GM18517 (cell line): ENCODE data around the gene RPS6KA4.

Experiments
- ATAC-seq: cut with Tn5 transposase; IDR thresholded peaks from one replicate; pipeline ENCODE4 v1.9.1; 2021; ENCODE audit warnings: mild to moderate bottlenecking, moderate library complexity; ENCODE audit not compliant: unreplicated experiment

RPS6KA4 gene

GRCh38 chr11:64347193-64347867, 11.6 kb upstream of the RPS6KA4 start:
- no peak for ATAC-seq

DNA sequence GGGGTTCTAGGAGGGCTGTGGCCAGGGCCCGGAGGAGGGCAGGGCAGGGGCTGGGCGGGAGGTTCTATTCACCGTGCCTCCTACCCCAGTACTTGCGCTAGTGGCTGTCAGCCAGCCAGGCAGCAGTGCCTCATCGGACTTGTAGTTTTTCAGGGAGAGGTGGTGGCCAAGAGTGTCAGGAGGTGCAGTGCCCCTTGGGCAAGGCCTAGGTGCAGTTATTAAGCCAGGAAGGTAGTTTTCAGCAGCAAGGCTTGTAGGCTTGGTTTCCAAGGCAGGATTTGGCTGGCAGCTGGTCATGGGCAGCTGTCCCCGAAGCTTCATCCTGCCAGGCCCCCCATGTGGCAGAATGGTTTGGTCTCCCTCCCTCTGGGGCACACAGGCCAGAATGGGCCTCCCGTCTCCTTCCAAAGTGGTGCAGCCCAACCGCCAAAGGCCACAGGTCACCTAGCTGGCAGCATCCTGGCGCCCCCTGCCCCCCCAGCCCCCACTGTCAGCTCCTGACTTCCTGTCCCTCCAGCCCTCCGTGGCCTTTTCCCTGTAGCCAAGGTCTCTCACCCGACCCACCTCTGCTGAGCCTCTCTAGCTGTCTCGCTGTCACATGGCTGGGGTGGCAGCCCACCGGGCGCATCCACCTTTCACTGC, 10.5 kb upstream of the RPS6KA4 start:
- ATAC-seq, result no peak

- no peak for ATAC-seq
Observed at GRCh38 chr11:64349025-64349387, 10.0 kb upstream of the RPS6KA4 start.

DNA sequence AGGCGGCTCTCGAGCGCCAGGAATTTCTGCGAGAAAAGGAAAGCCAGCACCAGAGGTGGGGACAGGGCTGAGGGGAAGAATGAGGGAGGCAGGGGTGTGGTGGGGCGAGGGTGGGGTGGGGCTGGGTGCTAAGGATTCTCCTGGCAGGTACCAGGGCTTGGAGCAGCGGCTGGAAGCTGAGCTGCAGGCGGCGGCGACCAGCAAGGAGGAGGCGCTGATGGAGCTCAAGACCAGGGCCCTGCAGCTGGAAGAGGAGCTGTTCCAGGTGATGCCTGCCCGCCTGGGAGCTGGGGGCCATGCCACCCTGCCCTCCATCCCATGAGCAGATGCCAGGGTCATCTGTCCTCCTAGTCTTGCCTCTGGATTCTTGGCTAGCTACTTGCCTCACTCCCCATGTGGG, 9.6 kb upstream of the RPS6KA4 start:
- ATAC-seq, result no peak

DNA sequence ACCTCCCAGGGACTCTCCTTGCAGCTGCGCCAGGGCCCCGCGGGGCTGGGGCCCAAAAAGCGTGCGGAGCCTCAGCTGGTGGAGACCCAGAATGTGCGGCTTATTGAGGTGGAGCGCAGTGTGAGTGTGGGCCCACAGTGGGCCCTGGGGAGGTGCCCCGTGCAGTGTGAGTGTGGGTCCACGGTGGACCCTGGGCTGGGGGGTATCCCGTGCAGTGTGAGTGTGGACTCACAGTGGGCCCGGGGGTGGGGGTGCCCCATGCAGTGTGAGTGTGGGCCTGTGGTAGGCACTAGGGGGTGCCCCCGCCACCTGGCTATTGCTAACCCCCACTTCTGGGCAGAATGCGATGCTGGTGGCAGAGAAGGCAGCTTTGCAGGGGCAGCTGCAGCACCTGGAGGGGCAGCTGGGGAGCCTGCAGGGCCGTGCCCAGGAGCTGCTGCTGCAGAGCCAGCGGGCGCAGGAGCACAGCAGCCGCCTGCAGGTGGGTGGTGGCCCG, 7.8 kb upstream of the RPS6KA4 start:
- ATAC-seq, result no peak

DNA sequence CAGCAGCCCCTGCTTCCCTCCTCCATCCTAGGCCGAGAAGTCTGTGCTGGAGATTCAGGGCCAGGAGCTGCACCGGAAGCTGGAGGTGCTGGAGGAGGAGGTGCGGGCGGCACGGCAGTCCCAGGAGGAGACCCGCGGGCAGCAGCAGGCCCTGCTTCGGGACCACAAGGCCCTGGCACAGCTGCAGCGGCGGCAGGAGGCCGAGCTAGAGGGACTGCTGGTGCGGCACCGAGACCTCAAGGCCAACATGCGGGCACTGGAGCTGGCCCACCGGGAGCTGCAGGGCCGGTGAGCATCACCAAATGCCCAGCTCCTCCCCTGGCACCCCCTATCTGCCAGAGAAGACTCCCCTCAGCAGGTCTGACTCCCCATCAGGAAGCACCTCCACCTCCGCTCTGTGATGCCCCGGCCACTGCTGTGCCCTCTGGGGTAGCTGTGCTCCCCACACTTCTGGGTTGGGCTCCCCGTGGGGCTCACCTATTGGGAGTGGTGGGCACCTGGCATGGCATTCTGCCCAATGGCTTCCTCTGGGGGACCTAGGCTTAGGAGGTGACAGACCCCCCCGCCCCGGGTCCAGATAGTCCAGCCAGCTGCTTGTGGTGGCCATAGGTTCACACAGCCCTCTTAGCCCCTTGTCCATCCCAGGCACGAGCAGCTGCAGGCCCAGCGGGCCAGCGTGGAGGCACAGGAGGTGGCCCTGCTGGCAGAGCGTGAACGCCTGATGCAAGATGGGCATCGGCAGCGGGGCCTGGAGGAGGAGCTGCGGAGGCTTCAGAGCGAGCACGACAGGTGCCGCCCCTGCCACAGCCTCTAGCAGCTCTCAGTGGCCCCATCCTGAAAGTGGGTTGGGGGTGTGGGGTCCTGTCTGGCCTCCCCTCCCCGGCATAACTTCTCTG, 6.6 kb upstream of the RPS6KA4 start:
- ATAC-seq, result no peak

DNA sequence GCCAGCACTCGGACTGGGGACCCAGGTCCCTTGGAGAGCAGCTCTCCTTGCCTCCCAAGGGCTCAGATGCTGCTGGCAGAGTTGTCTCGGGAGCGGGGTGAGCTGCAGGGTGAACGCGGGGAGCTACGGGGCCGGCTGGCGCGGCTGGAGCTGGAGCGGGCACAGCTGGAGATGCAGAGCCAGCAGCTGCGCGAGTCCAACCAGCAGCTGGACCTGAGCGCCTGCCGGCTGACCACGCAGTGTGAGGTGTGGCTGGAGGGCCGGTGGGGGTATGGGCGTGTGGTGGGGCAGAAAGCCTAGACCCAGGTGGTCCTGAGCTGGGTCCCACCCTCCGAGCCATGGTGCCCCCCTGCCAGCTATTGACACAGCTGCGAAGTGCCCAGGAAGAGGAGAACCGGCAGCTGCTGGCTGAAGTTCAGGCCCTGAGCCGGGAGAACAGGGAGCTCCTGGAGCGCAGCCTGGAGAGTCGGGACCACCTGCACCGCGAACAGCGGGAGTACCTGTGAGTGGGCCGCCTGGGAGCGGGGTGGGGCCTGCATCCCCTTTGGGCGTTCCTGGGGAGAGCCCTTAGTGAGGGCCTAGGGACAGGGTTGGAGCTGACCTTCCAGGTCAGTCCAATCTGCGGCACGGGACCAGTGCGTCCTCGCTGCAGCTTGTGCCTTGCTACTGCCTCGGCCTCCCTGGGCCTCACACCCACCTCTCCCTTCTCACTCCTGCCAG, 5.8 kb upstream of the RPS6KA4 start:
- ATAC-seq, result no peak

GRCh38 chr11:64353715-64354506, 5.1 kb upstream of the RPS6KA4 start:
- ATAC-seq, result no peak

DNA sequence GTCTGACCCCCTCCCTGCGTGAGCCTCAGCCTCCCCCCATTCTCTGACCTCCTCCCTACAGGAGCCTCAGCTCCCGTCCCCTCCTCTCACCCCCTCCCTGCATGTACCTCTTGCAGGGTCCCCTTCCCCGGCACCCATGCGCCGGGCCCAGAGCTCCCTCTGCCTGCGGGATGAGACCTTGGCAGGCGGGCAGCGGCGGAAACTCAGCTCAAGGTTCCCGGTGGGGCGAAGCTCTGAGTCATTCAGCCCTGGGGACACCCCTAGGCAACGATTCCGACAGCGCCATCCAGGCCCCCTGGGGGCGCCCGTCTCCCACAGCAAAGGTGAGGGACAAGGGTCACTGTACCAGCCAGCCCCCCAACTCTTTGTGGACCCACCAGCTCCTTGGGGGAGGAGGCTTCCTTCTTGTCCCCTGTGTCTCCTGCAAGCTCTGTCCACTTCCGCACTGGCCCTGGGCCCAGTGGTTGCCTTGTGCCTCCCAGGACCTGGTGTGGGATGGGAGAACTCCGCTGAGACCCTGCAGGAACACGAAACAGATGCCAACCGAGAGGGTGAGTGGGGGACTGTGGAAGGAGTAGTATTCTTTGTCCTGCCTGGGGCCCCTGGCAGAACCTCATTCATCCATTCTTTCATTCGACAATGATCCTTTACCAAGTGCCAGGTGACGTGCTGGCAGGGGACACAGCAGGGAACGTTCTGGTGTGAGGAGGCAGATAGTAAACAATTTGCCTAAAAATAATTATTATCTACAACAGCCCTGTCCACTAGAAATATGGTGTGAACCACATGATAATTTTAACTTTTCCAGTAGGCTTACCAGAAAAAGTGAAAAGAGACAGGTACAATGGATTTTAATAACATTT, 3.7 kb upstream of the RPS6KA4 start:
- ATAC-seq, result no peak

DNA sequence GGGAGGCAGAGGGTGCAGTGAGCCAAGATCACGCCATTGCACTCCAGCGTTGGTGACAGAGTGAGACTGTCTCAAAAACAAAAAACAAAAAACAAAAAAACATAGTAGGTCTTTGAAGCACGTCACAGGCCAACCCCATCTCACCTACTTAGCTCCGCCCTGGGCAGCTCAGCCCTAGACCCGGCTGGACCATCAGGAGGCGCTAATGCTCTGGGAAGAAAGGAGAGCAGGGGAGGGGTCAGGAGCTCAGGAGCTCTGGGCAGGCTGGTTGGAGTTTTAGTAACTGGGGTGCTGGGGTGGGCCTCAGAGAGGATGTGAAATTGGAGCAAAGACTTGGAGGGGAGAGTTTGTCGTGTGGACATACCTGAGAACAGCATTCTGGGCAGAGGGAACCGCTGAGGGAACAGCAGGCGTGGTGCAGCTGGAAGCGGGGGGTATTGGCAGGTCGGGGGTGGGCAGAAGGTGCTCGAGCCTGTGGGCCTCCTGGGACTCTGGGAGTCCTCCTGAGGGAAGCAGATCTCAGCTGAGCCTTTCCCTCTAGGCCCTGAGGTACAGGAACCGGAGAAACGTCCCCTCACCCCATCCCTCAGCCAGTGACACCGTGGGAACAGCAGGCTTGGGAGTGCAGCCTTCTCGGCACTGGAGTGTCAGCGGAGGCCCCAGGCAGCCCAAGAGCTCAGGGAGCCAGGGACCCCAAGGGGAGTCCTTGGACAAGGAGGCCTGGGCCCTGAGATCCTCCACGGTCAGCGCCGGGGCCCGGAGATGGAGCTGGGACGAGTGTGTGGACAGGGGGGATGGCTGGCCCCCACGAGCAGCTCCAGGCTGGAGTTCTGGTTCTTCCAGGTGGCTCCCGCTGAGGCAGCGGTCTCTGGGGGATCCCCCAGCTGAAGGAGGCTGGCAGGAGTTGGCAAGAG, 2.2 kb upstream of the RPS6KA4 start:
- ATAC-seq, result no peak

GRCh38 chr11:64357446-64357845, 1.5 kb upstream of the RPS6KA4 start:
- no peak for ATAC-seq

DNA sequence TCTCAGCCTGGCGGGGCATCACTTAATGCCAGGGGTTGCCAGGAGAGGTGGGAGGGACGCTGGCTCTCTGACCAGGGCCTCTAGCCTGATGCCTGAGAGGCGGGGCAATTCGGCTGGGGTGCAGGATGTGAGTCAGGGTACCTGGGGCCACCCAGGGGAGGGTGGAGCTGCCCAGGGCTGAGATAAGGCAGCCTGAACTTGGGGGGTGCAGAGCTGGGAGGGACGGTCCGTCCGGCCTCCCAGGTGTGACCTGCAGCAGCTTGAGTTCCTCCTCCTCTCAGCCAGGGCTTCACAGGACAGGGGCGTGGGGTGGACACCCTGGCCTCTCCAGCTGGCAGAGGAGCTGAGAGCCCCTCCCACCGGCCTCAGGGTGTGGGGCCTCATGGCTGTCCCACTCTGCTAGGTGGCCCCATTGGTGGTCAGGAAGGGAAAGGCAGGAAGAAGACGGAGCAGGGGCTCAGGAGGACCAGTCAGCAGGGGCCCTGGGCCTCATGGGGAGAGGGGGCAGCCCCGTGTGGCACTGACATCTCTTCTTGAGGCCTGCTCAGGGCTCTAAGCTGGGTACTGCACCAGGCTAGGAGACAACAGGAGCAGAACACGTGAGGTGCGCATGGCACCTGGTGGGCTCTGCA, 942 bp upstream of the RPS6KA4 start:
- no peak for ATAC-seq

GRCh38 chr11:64358536-64358906, 441 bp upstream of the RPS6KA4 start:
- ATAC-seq, result no peak

- no peak for ATAC-seq
Observed at GRCh38 chr11:64359712-64360445, 917 bp downstream of the RPS6KA4 start.

- no peak for ATAC-seq
Observed at GRCh38 chr11:64360448-64360921, 1.5 kb downstream of the RPS6KA4 start.

DNA sequence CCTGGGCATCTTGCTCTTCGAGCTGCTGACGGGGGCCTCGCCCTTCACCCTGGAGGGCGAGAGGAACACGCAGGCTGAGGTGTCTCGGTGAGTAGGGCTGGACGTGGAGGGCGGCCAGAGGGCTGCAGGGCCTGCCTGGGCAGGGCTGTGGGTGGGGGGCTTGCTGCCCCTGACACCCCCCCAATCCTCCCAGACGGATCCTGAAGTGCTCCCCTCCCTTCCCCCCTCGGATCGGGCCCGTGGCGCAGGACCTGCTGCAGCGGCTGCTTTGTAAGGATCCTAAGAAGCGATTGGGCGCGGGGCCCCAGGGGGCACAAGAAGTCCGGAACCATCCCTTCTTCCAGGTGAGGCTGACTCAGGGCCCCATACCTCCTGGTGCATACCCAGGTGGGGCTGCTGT, 2.7 kb downstream of the RPS6KA4 start:
- no peak for ATAC-seq

- no peak for ATAC-seq
Observed at GRCh38 chr11:64362339-64362738, 3.4 kb downstream of the RPS6KA4 start.
